ENCODE data around the gene ZFP57. TPM values are rescaled to one million over a fixed set of nuclear protein-coding genes. Genes with fewer than 3 reads are reported as not detected.

The ZFP57 gene
- total RNA-seq, 4 donors from 2014 or later, result 0.16 TPM; not detected in 3

DNA sequence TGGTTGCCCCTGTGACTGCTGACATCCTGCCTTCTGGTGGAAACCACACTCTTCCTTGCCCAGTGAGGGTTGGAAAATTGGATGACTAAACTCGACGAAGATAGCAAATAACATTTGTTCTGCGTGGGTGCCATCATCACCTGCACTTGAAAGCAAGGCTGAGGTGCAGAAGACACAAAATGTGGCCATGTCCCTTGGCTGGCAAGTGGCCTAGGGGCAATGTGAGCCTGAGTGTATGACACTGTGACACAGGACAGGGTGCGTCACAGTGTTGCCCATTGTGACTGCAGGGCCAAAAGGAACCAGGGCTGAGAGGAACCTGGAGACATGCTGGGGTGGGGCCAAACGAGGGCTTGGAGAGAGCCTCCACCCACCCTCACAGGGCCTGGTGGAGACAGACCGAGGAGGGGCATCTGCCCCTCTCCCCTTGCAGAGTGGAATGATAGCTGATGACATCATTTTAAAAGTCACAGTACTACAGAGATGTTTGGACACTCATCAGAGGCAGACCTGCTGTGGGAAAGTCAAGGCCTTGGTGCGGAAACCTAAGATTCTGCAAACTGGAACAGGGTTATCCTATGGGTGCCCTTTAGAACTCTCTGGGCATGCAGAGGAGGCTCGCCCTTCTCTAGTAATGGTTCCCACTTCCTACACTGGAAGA is 29.5 kb upstream of the ZFP57 start:
- Histone ChIP-seq H3K4me3 (no peak overlapping the region), H3K36me3 (no peaks in the 10 kb centered on the region), H3K4me1 (no peaks in the 10 kb centered on the region), H3K9me3 (no peaks in the 10 kb centered on the region), H3K27ac (no peak overlapping the region), H3K27me3 (peaks cover 0 to 2% (median 0%) of the 10 kb centered on the region in 3 donors)
- TF ChIP-seq POLR2A (IDR thresholded peaks at IDR 0.05) (no peak), CTCF (IDR thresholded peaks at IDR 0.05 in 4 of 5, conservative IDR thresholded peaks at IDR 0.05 in 1 of 5) (no peak)
- no peak for ATAC-seq
- intact Hi-C loops (cut with DNase I; ENCODE audit: low total_unique reads), result no loop called here
- DNase-seq, result no peak
- in situ Hi-C loops (cut with MboI; ENCODE audit: low sequenced_read_pairs in 4 of 4), result no loop called here

DNA sequence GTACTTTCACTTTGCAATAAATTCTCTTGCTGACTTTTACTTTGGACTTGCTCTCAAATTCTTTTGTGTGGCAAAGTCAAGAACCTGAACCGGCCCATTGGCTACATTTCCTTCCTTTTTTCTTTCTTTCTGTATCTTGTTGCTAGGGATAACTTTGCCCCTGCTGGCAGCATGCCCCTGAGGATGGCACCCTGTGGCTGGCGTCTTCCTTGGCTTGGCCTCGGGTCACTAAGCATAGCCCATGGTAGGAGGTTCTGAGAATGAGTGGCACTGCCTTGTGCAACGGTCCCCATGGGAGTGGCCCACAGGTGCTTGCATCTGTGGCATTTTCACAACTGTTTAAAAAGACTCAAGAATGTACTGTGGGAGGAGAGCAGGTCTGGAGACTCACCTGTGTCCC is 28.2 kb upstream of the ZFP57 start:
- intact Hi-C loops (cut with DNase I; ENCODE audit: low total_unique reads) (no loop called here), in situ Hi-C loops (cut with MboI; ENCODE audit: low sequenced_read_pairs in 4 of 4) (no loop called here)
- Histone ChIP-seq H3K27ac (no peak overlapping the region), H3K4me1 (no peaks in the 10 kb centered on the region), H3K36me3 (no peaks in the 10 kb centered on the region), H3K9me3 (no peaks in the 10 kb centered on the region), H3K4me3 (no peak overlapping the region), H3K27me3 (peaks cover 0 to 2% (median 0%) of the 10 kb centered on the region in 3 donors)
- ATAC-seq (no peak), DNase-seq (no peak)
- TF ChIP-seq POLR2A (IDR thresholded peaks at IDR 0.05), result no peak
- TF ChIP-seq CTCF (IDR thresholded peaks at IDR 0.05 in 4 of 5, conservative IDR thresholded peaks at IDR 0.05 in 1 of 5), result no peak

- in situ Hi-C loops (cut with MboI; ENCODE audit: low sequenced_read_pairs in 4 of 4) (no loop called here), intact Hi-C loops (cut with DNase I; ENCODE audit: low total_unique reads) (no loop called here)
- Histone ChIP-seq H3K27me3 (peaks cover 0 to 2% (median 0%) of the 10 kb centered on the region in 3 donors), H3K4me3 (no peak overlapping the region), H3K9me3 (no peaks in the 10 kb centered on the region), H3K27ac (no peak overlapping the region), H3K36me3 (no peaks in the 10 kb centered on the region), H3K4me1 (no peaks in the 10 kb centered on the region)
- peak in 1 of 2 donors; percentile 16 for ATAC-seq
- TF ChIP-seq POLR2A (IDR thresholded peaks at IDR 0.05) (no peak), CTCF (IDR thresholded peaks at IDR 0.05 in 4 of 5, conservative IDR thresholded peaks at IDR 0.05 in 1 of 5) (no peak)
- DNase-seq, result no peak
Observed at GRCh38 chr6:29708432-29709179, 27.7 kb upstream of the ZFP57 start.

- no peaks in the 10 kb centered on the region for H3K4me1 ChIP-seq
- no peak for ATAC-seq
- peaks cover 0 to 9% (median 8%) of the 10 kb centered on the region in 3 donors for H3K27me3 ChIP-seq
- in situ Hi-C loops (cut with MboI; ENCODE audit: low sequenced_read_pairs in 4 of 4) (no loop called here), intact Hi-C loops (cut with DNase I; ENCODE audit: low total_unique reads) (loop anchor here (2.0 kb wide), 2 partner anchors 47 to 129 kb away; no protein-coding TSS in a partner anchor)
- no peaks in the 10 kb centered on the region for H3K9me3 ChIP-seq
- no peak overlapping the region for H3K27ac ChIP-seq
- no peak for TF ChIP-seq POLR2A (IDR thresholded peaks at IDR 0.05)
- TF ChIP-seq CTCF (IDR thresholded peaks at IDR 0.05 in 4 of 5, conservative IDR thresholded peaks at IDR 0.05 in 1 of 5), result peak in 4 of 5 experiments; percentile 18 to 58 (median 40)
- no peaks in the 10 kb centered on the region for H3K36me3 ChIP-seq
- H3K4me3 ChIP-seq, result no peak overlapping the region
- DNase-seq, result no peak
Observed at GRCh38 chr6:29705389-29706231, 24.7 kb upstream of the ZFP57 start.
